A549 (cell line): ENCODE data around the gene DMPK. TPM values are rescaled to one million over a fixed set of nuclear protein-coding genes. Genes with fewer than 3 reads are reported as not detected.

Experiments
- ATAC-seq, 2 experiments: fragments of 200-7000 bp in 1 of 2; fragments of >200 bp in 1 of 2; cut with Nextera tagmentation in 1 of 2; cut with Tn5 transposase in 1 of 2; 3 replicates each; pipeline versions ENCODE4 v1.8.0 to v1.9.1; 2018 to 2020; ENCODE audit warnings: mild to moderate bottlenecking in 1 of 2, moderate library complexity in 1 of 2
- CTCF ChIA-PET: fragments of 300-600 bp; sonication (Branson Sonifier 250); formaldehyde crosslinking; extraction: SDS; loops from one replicate; lab custom pipeline; 2021; ENCODE audit warnings: antibody characterized with exemption, inconsistent platforms; lab: Yijun Ruan, JAX
- POLR2A ChIA-PET: fragments of 350-600 bp; formaldehyde crosslinking; extraction: SDS; loops from one replicate; lab custom pipeline; 2021; ENCODE audit warnings: antibody characterized with exemption, inconsistent platforms; lab: Yijun Ruan, JAX
- DNase-seq, 2 experiments: peaks; one replicate each; pipeline versions ENCODE4 v3.0.0 to v3.0.0-alpha.2; 2011 to 2016; ENCODE audit warnings: low read depth in 1 of 2, low spot score in 1 of 2
- FAIRE-seq: peaks from 2 replicates; lab custom pipeline; 2011; peaks lifted over from hg19 to GRCh38; lab: Jason Lieb, UNC
- H3K27ac ChIP-seq, 2 experiments: fragments of >200 bp; sonication (Bioruptor Twin); formaldehyde crosslinking; 3 replicates each; pipeline ENCODE4 v1.5.1; 2016 to 2017
- H3K4me1 ChIP-seq: fragments of >200 bp; sonication (Bioruptor Twin); formaldehyde crosslinking; 3 replicates; pipeline ENCODE4 v1.6.1; 2016
- H3K4me2 ChIP-seq: fragments of >200 bp; sonication (Bioruptor Twin); formaldehyde crosslinking; 3 replicates; pipeline ENCODE4 v1.6.1; 2016
- H3K4me3 ChIP-seq: fragments of >200 bp; sonication (Bioruptor Twin); formaldehyde crosslinking; 3 replicates; pipeline ENCODE4 v1.5.1; 2016
- H3K9me3 ChIP-seq: fragments of >200 bp; sonication (Bioruptor Twin); formaldehyde crosslinking; 3 replicates; pipeline ENCODE4 v1.6.1; 2016
- BHLHE40 ChIP-seq: IDR thresholded peaks from 2 replicates; pipeline ENCODE4 v1.6.1; 2012; ENCODE audit warnings: low read depth, low read length, inconsistent platforms
- CBX2 ChIP-seq: fragments of 200-600 bp; sonication (generic); IDR thresholded peaks from 2 replicates; pipeline ENCODE4 v1.6.1; 2016; ENCODE audit warnings: low read depth, mild to moderate bottlenecking, borderline replicate concordance
- CEBPB ChIP-seq, 2 experiments: fragments of >200 bp in 1 of 2; sonication (Bioruptor Twin) in 1 of 2; formaldehyde crosslinking in 1 of 2; IDR thresholded peaks; 2 replicates each; pipeline ENCODE4 v1.6.1; 2012 to 2016
- CHD2 ChIP-seq: fragments of 150-350 bp; IDR thresholded peaks from 2 replicates; pipeline ENCODE4 v1.6.1; 2014; ENCODE audit warnings: low read length; ENCODE audit not compliant: partially characterized antibody
- E2F6 ChIP-seq: IDR thresholded peaks from 2 replicates; pipeline ENCODE4 v1.6.1; 2012; ENCODE audit warnings: low read depth, borderline replicate concordance
- EHF ChIP-seq: fragments of 250-450 bp; sonication (Bioruptor Pico); IDR thresholded peaks from 2 replicates; pipeline ENCODE4 v1.5.0; 2020; ENCODE audit warnings: mild to moderate bottlenecking
- EHMT2 ChIP-seq: fragments of 200-600 bp; sonication (generic); IDR thresholded peaks from 2 replicates; pipeline ENCODE4 v1.6.1; 2016; ENCODE audit warnings: antibody characterized with exemption, low read depth, mild to moderate bottlenecking, moderate library complexity
- ELK1 ChIP-seq: fragments of 150-350 bp; IDR thresholded peaks from 2 replicates; pipeline ENCODE4 v1.6.1; 2014; ENCODE audit warnings: low read depth, mild to moderate bottlenecking, low read length
- EP300 ChIP-seq, 2 experiments: fragments of >200 bp; sonication (Bioruptor Twin); formaldehyde crosslinking; IDR thresholded peaks; 2 replicates in 1 of 2; 3 replicates in 1 of 2; pipeline ENCODE4 v1.6.1; 2016 to 2017
- FOSL2 ChIP-seq, 2 experiments: fragments of 450-650 bp in 1 of 2; fragments of >200 bp in 1 of 2; sonication (Bioruptor Twin) in 1 of 2; formaldehyde crosslinking; IDR thresholded peaks; 2 replicates each; pipeline versions ENCODE4 v1.5.0 to v1.6.1; 2016 to 2020; ENCODE audit warnings: mild to moderate bottlenecking in 1 of 2, moderate library complexity in 1 of 2
- FOXS1 ChIP-seq: fragments of 250-450 bp; sonication (Bioruptor Pico); IDR thresholded peaks from 2 replicates; pipeline ENCODE4 v1.5.0; 2020; ENCODE audit warnings: mild to moderate bottlenecking, moderate library complexity
- GATA3 ChIP-seq: IDR thresholded peaks from 2 replicates; pipeline ENCODE4 v1.6.1; 2012; ENCODE audit warnings: borderline replicate concordance
- HEYL ChIP-seq: fragments of 250-450 bp; sonication (Bioruptor Pico); IDR thresholded peaks from 2 replicates; pipeline ENCODE4 v1.8.0; 2021; ENCODE audit warnings: mild to moderate bottlenecking, moderate library complexity
- KDM1A ChIP-seq: fragments of 200-600 bp; sonication (generic); IDR thresholded peaks from 2 replicates; pipeline ENCODE4 v1.6.1; 2016; ENCODE audit warnings: low read depth, mild to moderate bottlenecking
- KDM5A ChIP-seq: fragments of 200-600 bp; sonication (generic); IDR thresholded peaks from 2 replicates; pipeline ENCODE4 v1.6.1; 2016; ENCODE audit warnings: antibody characterized with exemption, mild to moderate bottlenecking
- MAFK ChIP-seq: fragments of 450-650 bp; IDR thresholded peaks from 2 replicates; pipeline ENCODE4 v1.6.1; 2014; ENCODE audit not compliant: partially characterized antibody
- MYC ChIP-seq: IDR thresholded peaks from 2 replicates; pipeline ENCODE4 v1.6.1; 2012; ENCODE audit warnings: mild to moderate bottlenecking, inconsistent platforms, low read length, improper control_type of control experiment, borderline replicate concordance
- NFE2L2 ChIP-seq: fragments of 150-350 bp; conservative IDR thresholded peaks from 2 replicates; pipeline ENCODE4 v1.6.1; 2014; ENCODE audit warnings: low read length
- NPAS2 ChIP-seq: fragments of 250-450 bp; sonication (Bioruptor Pico); IDR thresholded peaks from 2 replicates; pipeline ENCODE4 v1.8.0; 2022; ENCODE audit warnings: mild to moderate bottlenecking, moderate library complexity, borderline replicate concordance
- PHF8 ChIP-seq: fragments of 200-600 bp; sonication (generic); IDR thresholded peaks from 2 replicates; pipeline ENCODE4 v1.6.1; 2016; ENCODE audit warnings: low read depth, mild to moderate bottlenecking, antibody characterized with exemption, moderate library complexity, borderline replicate concordance
- RNF2 ChIP-seq: fragments of 200-600 bp; sonication (generic); IDR thresholded peaks from 2 replicates; pipeline ENCODE4 v1.6.1; 2016; ENCODE audit warnings: low read depth, mild to moderate bottlenecking, antibody characterized with exemption, moderate library complexity, borderline replicate concordance
- SMC3 ChIP-seq: fragments of >200 bp; sonication (Bioruptor Twin); formaldehyde crosslinking; IDR thresholded peaks from 3 replicates; pipeline ENCODE4 v1.6.1; 2018; ENCODE audit warnings: inconsistent platforms
- SREBF2 ChIP-seq: fragments of 450-650 bp; IDR thresholded peaks from 2 replicates; pipeline ENCODE4 v1.6.1; 2014; ENCODE audit warnings: mild to moderate bottlenecking, moderate library complexity
- ZNF302 ChIP-seq: fragments of 250-450 bp; sonication (Bioruptor Pico); IDR thresholded peaks from 2 replicates; pipeline ENCODE4 v1.9.0; 2021; ENCODE audit warnings: inconsistent platforms, mild to moderate bottlenecking, moderate library complexity
- ZSCAN20 ChIP-seq: fragments of 250-450 bp; sonication (Bioruptor Pico); IDR thresholded peaks from 2 replicates; pipeline ENCODE4 v1.8.0; 2022; ENCODE audit warnings: mild to moderate bottlenecking, moderate library complexity
- WGBS: methylation state at CpG from one replicate; pipeline ENCODE4 v1.1.6; 2017; ENCODE audit errors: missing lambda C conversion rate; 5-methylcytosine and 5-hydroxymethylcytosine counted together
- polyA plus RNA-seq, 4 experiments: library from polyadenylated mRNA; depleted of rRNA in 3 of 4; stranded (reverse); fragments of >200 nt; fragmentation: RNase III in 1 of 4; extraction: RNeasy Plus Mini Kit Qiagen cat#74134 plus additional on column Dnase treatment in 1 of 4; gene quantifications; 2 replicates in 3 of 4; 3 replicates in 1 of 4; pipeline ENCODE4 v1.2.3, GENCODE V29; 2011 to 2017
- TF ChIP-seq, protein P1 (sequence below): fragments of 200-600 bp; sonication (generic); IDR thresholded peaks from 2 replicates; pipeline ENCODE4 v1.6.1; 2016; ENCODE audit warnings: antibody characterized with exemption, mild to moderate bottlenecking, moderate library complexity
- TF ChIP-seq, protein P2 (sequence below): fragments of 250-450 bp; sonication (Bioruptor Pico); IDR thresholded peaks from 2 replicates; pipeline ENCODE4 v1.5.0; 2020; ENCODE audit warnings: low read depth, mild to moderate bottlenecking, moderate library complexity

The DMPK gene
- polyA plus RNA-seq, 2 of the 4 experiments (the other 2 are of a cell fraction), result 21.6 to 56.6 TPM

DNA sequence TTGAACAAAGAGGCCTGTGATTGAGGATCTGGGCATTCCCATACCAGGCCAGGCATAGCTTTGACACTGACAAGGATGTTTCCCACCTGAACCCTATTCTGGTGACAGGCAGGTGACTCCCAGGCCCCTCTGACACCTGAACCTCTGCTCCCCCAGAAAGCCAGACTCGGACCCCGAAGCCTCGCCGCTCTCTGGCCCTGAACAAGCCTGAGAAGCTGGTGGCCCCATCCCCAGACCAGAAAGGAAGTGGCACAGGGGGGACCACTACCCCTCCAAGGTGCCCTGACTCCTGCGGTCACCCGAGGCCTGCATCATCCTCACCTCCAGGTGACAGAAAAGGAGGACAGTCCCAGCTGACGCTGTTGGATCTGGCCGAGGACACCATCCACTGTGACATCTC lies 28.0 kb downstream of the DMPK start:
- FAIRE-seq (no peak), DNase-seq (no peak), ATAC-seq (no peak)
- Histone ChIP-seq H3K4me1 (0 out of 3 replicates have a peak, but pooled peaks cover 6% of the 10 kb centered on the region), H3K4me3 (no peak overlapping the region), H3K27ac (no peak overlapping the region), H3K9me3 (no peaks in the 10 kb centered on the region), H3K4me2 (no peak overlapping the region)
- ChIA-PET POLR2A (interaction anchor here (0.6 to 1.7 kb wide), 2 partner anchors 15 to 23 kb away, joined by 5 to 10 read pairs; partner anchors contain the start of genes FBXO46 and SIX5), CTCF (interaction anchor here (0.6 to 74.3 kb wide), 7 partner anchors 9 to 315 kb away, joined by 4 to 2204 read pairs (median 21); partner anchors contain the start of genes DMPK, DMWD, QPCTL and RSPH6A)
- TF ChIP-seq, protein P1, sequence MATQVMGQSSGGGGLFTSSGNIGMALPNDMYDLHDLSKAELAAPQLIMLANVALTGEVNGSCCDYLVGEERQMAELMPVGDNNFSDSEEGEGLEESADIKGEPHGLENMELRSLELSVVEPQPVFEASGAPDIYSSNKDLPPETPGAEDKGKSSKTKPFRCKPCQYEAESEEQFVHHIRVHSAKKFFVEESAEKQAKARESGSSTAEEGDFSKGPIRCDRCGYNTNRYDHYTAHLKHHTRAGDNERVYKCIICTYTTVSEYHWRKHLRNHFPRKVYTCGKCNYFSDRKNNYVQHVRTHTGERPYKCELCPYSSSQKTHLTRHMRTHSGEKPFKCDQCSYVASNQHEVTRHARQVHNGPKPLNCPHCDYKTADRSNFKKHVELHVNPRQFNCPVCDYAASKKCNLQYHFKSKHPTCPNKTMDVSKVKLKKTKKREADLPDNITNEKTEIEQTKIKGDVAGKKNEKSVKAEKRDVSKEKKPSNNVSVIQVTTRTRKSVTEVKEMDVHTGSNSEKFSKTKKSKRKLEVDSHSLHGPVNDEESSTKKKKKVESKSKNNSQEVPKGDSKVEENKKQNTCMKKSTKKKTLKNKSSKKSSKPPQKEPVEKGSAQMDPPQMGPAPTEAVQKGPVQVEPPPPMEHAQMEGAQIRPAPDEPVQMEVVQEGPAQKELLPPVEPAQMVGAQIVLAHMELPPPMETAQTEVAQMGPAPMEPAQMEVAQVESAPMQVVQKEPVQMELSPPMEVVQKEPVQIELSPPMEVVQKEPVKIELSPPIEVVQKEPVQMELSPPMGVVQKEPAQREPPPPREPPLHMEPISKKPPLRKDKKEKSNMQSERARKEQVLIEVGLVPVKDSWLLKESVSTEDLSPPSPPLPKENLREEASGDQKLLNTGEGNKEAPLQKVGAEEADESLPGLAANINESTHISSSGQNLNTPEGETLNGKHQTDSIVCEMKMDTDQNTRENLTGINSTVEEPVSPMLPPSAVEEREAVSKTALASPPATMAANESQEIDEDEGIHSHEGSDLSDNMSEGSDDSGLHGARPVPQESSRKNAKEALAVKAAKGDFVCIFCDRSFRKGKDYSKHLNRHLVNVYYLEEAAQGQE, result no peak
- TF ChIP-seq BHLHE40, result no peak
- no peak for TF ChIP-seq GATA3
- no peak for TF ChIP-seq EHMT2
- TF ChIP-seq, protein P2, sequence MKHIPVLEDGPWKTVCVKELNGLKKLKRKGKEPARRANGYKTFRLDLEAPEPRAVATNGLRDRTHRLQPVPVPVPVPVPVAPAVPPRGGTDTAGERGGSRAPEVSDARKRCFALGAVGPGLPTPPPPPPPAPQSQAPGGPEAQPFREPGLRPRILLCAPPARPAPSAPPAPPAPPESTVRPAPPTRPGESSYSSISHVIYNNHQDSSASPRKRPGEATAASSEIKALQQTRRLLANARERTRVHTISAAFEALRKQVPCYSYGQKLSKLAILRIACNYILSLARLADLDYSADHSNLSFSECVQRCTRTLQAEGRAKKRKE (CRISPR knock-in tag), result no peak
- TF ChIP-seq FOXS1 (CRISPR knock-in tag), result no peak
- no peak for TF ChIP-seq PHF8
- no peak for TF ChIP-seq ZSCAN20 (CRISPR knock-in tag)
- no peak for TF ChIP-seq KDM1A
- no peak for TF ChIP-seq EHF (CRISPR knock-in tag)
- TF ChIP-seq ZNF302, result no peak
- no peak for TF ChIP-seq ELK1
- TF ChIP-seq KDM5A, result no peak
- TF ChIP-seq MAFK, result no peak
- no peak for TF ChIP-seq CBX2
- TF ChIP-seq NFE2L2, result no peak
- WGBS, result 87% methylated on average over 8 of the region's 8 CpGs

DNA sequence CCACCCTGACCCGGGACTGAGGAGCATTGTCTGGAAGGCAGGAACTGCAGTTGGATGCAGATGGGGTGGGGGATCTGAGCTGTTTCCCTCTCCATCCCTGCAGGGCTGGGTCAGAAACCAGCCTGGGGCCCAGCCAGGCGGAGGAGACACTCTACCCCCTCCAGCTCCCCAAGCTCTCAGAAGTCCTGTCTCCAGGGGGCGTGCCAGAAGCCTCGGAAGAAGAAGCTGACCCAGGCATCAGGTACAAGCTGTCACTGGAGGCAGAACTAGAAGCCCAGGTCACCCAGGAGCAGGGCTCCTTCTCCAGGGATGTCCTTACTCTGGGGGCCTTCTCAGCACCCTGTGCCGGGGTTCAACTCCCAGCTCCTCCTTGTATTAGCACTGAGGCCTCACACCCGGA lies 28.7 kb downstream of the DMPK start:
- Histone ChIP-seq H3K4me3 (no peak overlapping the region), H3K9me3 (no peaks in the 10 kb centered on the region), H3K27ac (no peak overlapping the region), H3K4me2 (no peak overlapping the region)
- DNase-seq, result no peak
- TF ChIP-seq SREBF2, result no peak
- TF ChIP-seq EHMT2, result no peak
- TF ChIP-seq E2F6, result no peak
- TF ChIP-seq RNF2, result no peak
- TF ChIP-seq NPAS2 (CRISPR knock-in tag), result no peak
- no peak for TF ChIP-seq FOSL2 (IDR thresholded peaks at IDR 0.05)
- no peak for TF ChIP-seq FOSL2 (CRISPR knock-in tag; IDR thresholded peaks at IDR 0.05)
- no peak for TF ChIP-seq CEBPB (IDR thresholded peaks at IDR 0.05)
- no peak for TF ChIP-seq EP300 (IDR thresholded peaks at IDR 0.05)
- no peak for TF ChIP-seq PHF8
- TF ChIP-seq MAFK, result no peak
- no peak for TF ChIP-seq HEYL (CRISPR knock-in tag)
- TF ChIP-seq NFE2L2, result no peak
- no peak for TF ChIP-seq CBX2
- no peak for TF ChIP-seq BHLHE40
- TF ChIP-seq CHD2, result no peak
- TF ChIP-seq MYC, result no peak
- no peak for TF ChIP-seq SMC3
- TF ChIP-seq KDM1A, result no peak
- TF ChIP-seq, all 56 proteins: peak for 0
- H3K4me1 ChIP-seq, result 0 out of 3 replicates have a peak, but pooled peaks cover 6% of the 10 kb centered on the region
- ATAC-seq (peak; percentile 23 to 56; a peak in 3 of 6 replicates), FAIRE-seq (no peak)
- CTCF ChIA-PET, result interaction anchor here (0.6 to 74.3 kb wide), 9 partner anchors 9 to 84 kb away, joined by 3 to 2204 read pairs (median 7); partner anchors contain the start of genes DMPK, DMWD, QPCTL and RSPH6A
- WGBS, result 65% methylated on average over 6 of the region's 6 CpGs
- POLR2A ChIA-PET, result interaction anchor here (0.6 to 1.7 kb wide), 2 partner anchors 16 to 29 kb away, joined by 4 to 10 read pairs; partner anchors contain the start of genes DMPK and SIX5
